Parietal lobe (tissue), 2 donors: ENCODE data around the gene PRSS21. TPM values are rescaled to one million over a fixed set of nuclear protein-coding genes. Genes with fewer than 3 reads are reported as not detected.

Experiments
- small RNA-seq: library from RNA; depleted of rRNA; stranded (forward); fragments of <200 nt; gene quantifications from one replicate; pipeline ENCODE3, GENCODE V24; 2014; ENCODE audit warnings: low replicate concordance
- total RNA-seq: library from RNA; depleted of rRNA; stranded (reverse); fragments of >200 nt; gene quantifications from one replicate; pipeline ENCODE4 v1.2.3, GENCODE V29; 2014

Gene PRSS21, protein sequence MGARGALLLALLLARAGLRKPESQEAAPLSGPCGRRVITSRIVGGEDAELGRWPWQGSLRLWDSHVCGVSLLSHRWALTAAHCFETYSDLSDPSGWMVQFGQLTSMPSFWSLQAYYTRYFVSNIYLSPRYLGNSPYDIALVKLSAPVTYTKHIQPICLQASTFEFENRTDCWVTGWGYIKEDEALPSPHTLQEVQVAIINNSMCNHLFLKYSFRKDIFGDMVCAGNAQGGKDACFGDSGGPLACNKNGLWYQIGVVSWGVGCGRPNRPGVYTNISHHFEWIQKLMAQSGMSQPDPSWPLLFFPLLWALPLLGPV
- not detected for total RNA-seq

GRCh38 chr16:2816751-2817339 lies at the start of gene PRSS21:
Gene PRSS21 (plus strand): TSS chr16:2817237. CDS start chr16:2817269, 32 bp downstream.

GRCh38 chr16:2777231-2777902 lies 39.7 kb upstream of the PRSS21 start, which contains the start of gene ELOB:
Gene ELOB (minus strand): TSS chr16:2777280. CDS start chr16:2777239, 41 bp downstream.

GRCh38 chr16:2787406-2787805 lies 29.6 kb upstream of the PRSS21 start, which contains the start of gene PRSS33:
Gene PRSS33 (minus strand): TSS chr16:2787560. CDS start chr16:2786547, 1,013 bp downstream.

GRCh38 chr16:2829501-2830354 lies 12.7 kb downstream of the PRSS21 start, which contains the start of gene ZG16B:
Gene ZG16B (plus strand): TSS chr16:2830303. CDS start chr16:2830442, 139 bp downstream.

DNA sequence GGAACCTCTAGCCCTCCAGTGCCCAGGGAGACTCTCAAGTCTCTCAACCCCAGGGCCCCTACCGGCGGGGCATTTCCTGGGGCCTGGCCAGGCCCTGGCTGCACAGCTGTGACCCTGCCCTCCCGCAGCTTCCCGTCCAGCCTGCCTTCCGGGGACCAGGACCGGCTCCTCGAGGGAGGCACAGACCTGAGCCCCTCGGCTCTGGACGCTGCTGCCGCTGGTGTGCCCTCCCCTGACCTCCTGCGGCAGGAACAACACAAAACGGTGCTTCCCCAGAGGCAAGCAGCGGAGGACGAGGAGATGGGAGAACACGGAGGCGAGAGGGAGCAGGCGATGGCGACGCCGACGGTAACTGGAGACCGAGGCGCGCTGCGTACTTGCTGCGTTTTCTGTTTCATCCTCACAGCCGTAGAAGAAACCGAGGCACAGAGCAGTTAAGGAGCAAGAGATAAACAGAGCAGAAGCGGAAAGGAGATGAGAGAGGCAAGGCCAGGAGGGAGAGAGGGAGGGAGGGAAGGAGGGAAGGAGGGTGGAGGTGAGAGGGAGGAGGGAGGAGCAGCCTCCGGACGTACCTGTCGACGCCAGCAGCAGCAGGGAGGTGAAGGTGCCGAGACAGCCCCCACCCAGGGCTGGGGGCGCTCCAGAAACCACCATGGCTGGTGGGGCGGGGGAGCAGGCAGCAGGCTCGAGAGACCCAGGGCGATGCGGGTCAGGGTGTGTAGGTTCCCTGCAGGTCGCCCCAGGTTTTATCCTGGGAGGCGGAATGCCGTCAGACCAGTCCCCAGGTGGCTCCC lies 40.6 kb downstream of the PRSS21 start, which contains the start of gene PRSS22:
TSS of gene PRSS22 (minus strand) at position 720 of the 794 bp plus-strand sequence. CDS start at position 654, 66 bp downstream.

Small RNA genes lying within 50 kb of the gene (small RNA-seq; reads per million reads assigned to genes)
- gene SNORA3C, result not detected

Other genes starting within 250 kb of the PRSS21 start
- 27.9 TPM for gene KCTD5, start 134.7 kb upstream of the PRSS21 start, total RNA-seq
- 6.3 TPM for gene PRSS27, start 97.0 kb upstream of the PRSS21 start, total RNA-seq
- 135 TPM for gene SRRM2, start 64.6 kb upstream of the PRSS21 start, total RNA-seq
- 82.9 TPM for gene ELOB, start 40.0 kb upstream of the PRSS21 start, total RNA-seq
- not detected for gene PRSS33, start 29.7 kb upstream of the PRSS21 start, total RNA-seq
- gene PRSS41, start 18.8 kb upstream of the PRSS21 start, total RNA-seq, result not detected
- gene ZG16B, start 13.1 kb downstream of the PRSS21 start, total RNA-seq, result not detected
- not detected for gene PRSS22, start 40.9 kb downstream of the PRSS21 start, total RNA-seq
- gene FLYWCH2, start 66.0 kb downstream of the PRSS21 start, total RNA-seq, result 39.4 TPM
- 25.0 TPM for gene FLYWCH1, start 94.7 kb downstream of the PRSS21 start, total RNA-seq
- gene KREMEN2, start 147.0 kb downstream of the PRSS21 start, total RNA-seq, result not detected
- gene PAQR4, start 152.1 kb downstream of the PRSS21 start, total RNA-seq, result 20.3 TPM
- gene PKMYT1, start 163.2 kb downstream of the PRSS21 start, total RNA-seq, result 5.9 TPM
- gene CLDN9, start 195.7 kb downstream of the PRSS21 start, total RNA-seq, result not detected
- gene CLDN6, start 200.9 kb downstream of the PRSS21 start, total RNA-seq, result 0.63 TPM
- not detected for gene TNFRSF12A, start 203.1 kb downstream of the PRSS21 start, total RNA-seq
- gene HCFC1R1, start 206.7 kb downstream of the PRSS21 start, total RNA-seq, result 17.2 TPM
- 4.4 TPM for gene THOC6, start 206.8 kb downstream of the PRSS21 start, total RNA-seq
- 0.31 TPM for gene BICDL2, start 219.7 kb downstream of the PRSS21 start, total RNA-seq
- gene MMP25, start 229.3 kb downstream of the PRSS21 start, total RNA-seq, result 0.63 TPM
- gene IL32, start 248.4 kb downstream of the PRSS21 start, total RNA-seq, result 1.6 TPM